ENCODE measurements around the gene LYL1.

LYL1 gene

GRCh38 chr19:13071444-13072187, 31.0 kb downstream of the LYL1 start:
- H3K4me3 ChIP-seq (ENCODE audit: insufficient read depth in 1 of 2, low read depth in 1 of 2, low read length in 2 of 2): no peak overlapping the region
- H2BK120ac ChIP-seq (ENCODE audit: low read depth, low read length): no peak overlapping the region
- H3K4me2 ChIP-seq (ENCODE audit: low read length, poor library complexity, severe bottlenecking): no peak overlapping the region
- H2AK5ac ChIP-seq (ENCODE audit: low read length, severe bottlenecking): no peak overlapping the region
- no peaks in the 10 kb centered on the region for H3K79me1 ChIP-seq (replicated peaks; ENCODE audit: low read length, poor library complexity, severe bottlenecking)
- H3K14ac ChIP-seq (ENCODE audit: low read length in 2 of 2): no peak overlapping the region
- peak overlapping the region; percentile 50 for H3K9ac ChIP-seq (ENCODE audit: low read length)
- no peak overlapping the region for H3K23ac ChIP-seq (ENCODE audit: low read length in 2 of 2)
- H3K27ac ChIP-seq (ENCODE audit: low read length, poor library complexity, severe bottlenecking): no peak overlapping the region
- no peak overlapping the region for H3K18ac ChIP-seq (ENCODE audit: low read depth in 1 of 2, low read length in 2 of 2)
- H2BK5ac ChIP-seq (ENCODE audit: low read depth, low read length, poor library complexity, severe bottlenecking): no peak overlapping the region
- no peak overlapping the region for H4K91ac ChIP-seq (ENCODE audit: low read length)
- H3K27me3 ChIP-seq (ENCODE audit: control insufficient read depth in 1 of 2, insufficient read depth in 1 of 2, low read length in 2 of 2): peaks cover 0 to 86% of the 10 kb centered on the region in 2 experiments
- no peaks in the 10 kb centered on the region for H3K9me3 ChIP-seq (ENCODE audit: control insufficient read depth, low read length)
- WGBS: 72% methylated on average over 6 of the region's 9 CpGs
- H3K4ac ChIP-seq (ENCODE audit: low read depth in 1 of 2, low read length in 2 of 2): no peak overlapping the region
- no peak overlapping the region for H4K8ac ChIP-seq (ENCODE audit: low read length)
- H2AFZ ChIP-seq (ENCODE audit: low read depth, low read length): no peak overlapping the region
- DNase-seq: no peak
- peak overlapping the region in 1 of 2 experiments; percentile 55 for H2BK12ac ChIP-seq (ENCODE audit: low read length in 2 of 2)
- no peak overlapping the region for H2BK15ac ChIP-seq (ENCODE audit: low read depth, poor library complexity, severe bottlenecking)
- peaks cover 12% of the 10 kb centered on the region for H3K4me1 ChIP-seq (ENCODE audit: control insufficient read depth, insufficient read depth, low read depth, low read length)
- peaks cover 0 to 48% of the 10 kb centered on the region in 2 experiments for H3K36me3 ChIP-seq (ENCODE audit: control insufficient read depth in 1 of 2, insufficient read depth in 2 of 2, low read depth in 1 of 2, low read length in 2 of 2)

- Histone ChIP-seq H2AK5ac (ENCODE audit: low read length, severe bottlenecking) (no peak overlapping the region), H3K4me2 (ENCODE audit: low read length, poor library complexity, severe bottlenecking) (no peak overlapping the region), H3K27me3 (ENCODE audit: control insufficient read depth in 1 of 2, insufficient read depth in 1 of 2, low read length in 2 of 2) (peaks cover 0 to 86% of the 10 kb centered on the region in 2 experiments), H4K91ac (ENCODE audit: low read length) (no peak overlapping the region), H3K9ac (ENCODE audit: low read length) (peak overlapping the region; percentile 50), H2BK12ac (ENCODE audit: low read length in 2 of 2) (no peak overlapping the region), H4K8ac (ENCODE audit: low read length) (no peak overlapping the region), H2BK120ac (ENCODE audit: low read depth, low read length) (no peak overlapping the region), H3K36me3 (ENCODE audit: control insufficient read depth in 1 of 2, insufficient read depth in 2 of 2, low read depth in 1 of 2, low read length in 2 of 2) (peaks cover 0 to 39% of the 10 kb centered on the region in 2 experiments), H2BK15ac (ENCODE audit: low read depth, poor library complexity, severe bottlenecking) (no peak overlapping the region), H3K4me1 (ENCODE audit: control insufficient read depth, insufficient read depth, low read depth, low read length) (peaks cover 11% of the 10 kb centered on the region), H3K23ac (ENCODE audit: low read length in 2 of 2) (no peak overlapping the region), H3K4ac (ENCODE audit: low read depth in 1 of 2, low read length in 2 of 2) (no peak overlapping the region), H3K18ac (ENCODE audit: low read depth in 1 of 2, low read length in 2 of 2) (no peak overlapping the region), H2AFZ (ENCODE audit: low read depth, low read length) (no peak overlapping the region), H2BK5ac (ENCODE audit: low read depth, low read length, poor library complexity, severe bottlenecking) (no peak overlapping the region), H3K27ac (ENCODE audit: low read length, poor library complexity, severe bottlenecking) (no peak overlapping the region), H3K14ac (ENCODE audit: low read length in 2 of 2) (peak overlapping the region in 1 of 2 experiments; percentile 57), H3K79me1 (replicated peaks; ENCODE audit: low read length, poor library complexity, severe bottlenecking) (no peaks in the 10 kb centered on the region), H3K9me3 (ENCODE audit: control insufficient read depth, low read length) (no peaks in the 10 kb centered on the region), H3K4me3 (ENCODE audit: insufficient read depth in 1 of 2, low read depth in 1 of 2, low read length in 2 of 2) (no peak overlapping the region)
- 90% methylated on average over 25 of the region's 32 CpGs for WGBS
- DNase-seq: no peak
These were observed 32.1 kb downstream of the LYL1 start for GRCh38 chr19:13070425-13071140.

GRCh38 chr19:13069415-13070359, 33.0 kb downstream of the LYL1 start:
- Histone ChIP-seq H3K4me3 (ENCODE audit: insufficient read depth in 1 of 2, low read depth in 1 of 2, low read length in 2 of 2) (no peak overlapping the region), H2BK12ac (ENCODE audit: low read length in 2 of 2) (no peak overlapping the region)

More at GRCh38 chr19:13069415-13070359, 33.0 kb downstream of the LYL1 start:
- Histone ChIP-seq H3K23ac (ENCODE audit: low read length in 2 of 2) (no peak overlapping the region), H3K18ac (ENCODE audit: low read depth in 1 of 2, low read length in 2 of 2) (no peak overlapping the region), H2AFZ (ENCODE audit: low read depth, low read length) (no peak overlapping the region), H3K27me3 (ENCODE audit: control insufficient read depth in 1 of 2, insufficient read depth in 1 of 2, low read length in 2 of 2) (peaks cover 0 to 90% of the 10 kb centered on the region in 2 experiments), H3K36me3 (ENCODE audit: control insufficient read depth in 1 of 2, insufficient read depth in 2 of 2, low read depth in 1 of 2, low read length in 2 of 2) (peaks cover 0 to 41% of the 10 kb centered on the region in 2 experiments), H3K4ac (ENCODE audit: low read depth in 1 of 2, low read length in 2 of 2) (no peak overlapping the region), H3K79me1 (replicated peaks; ENCODE audit: low read length, poor library complexity, severe bottlenecking) (no peaks in the 10 kb centered on the region), H2BK5ac (ENCODE audit: low read depth, low read length, poor library complexity, severe bottlenecking) (no peak overlapping the region), H3K4me2 (ENCODE audit: low read length, poor library complexity, severe bottlenecking) (no peak overlapping the region), H4K8ac (ENCODE audit: low read length) (no peak overlapping the region), H2AK5ac (ENCODE audit: low read length, severe bottlenecking) (no peak overlapping the region), H3K9ac (ENCODE audit: low read length) (peak overlapping the region; percentile 50), H4K91ac (ENCODE audit: low read length) (peak overlapping the region; percentile 9), H3K9me3 (ENCODE audit: control insufficient read depth, low read length) (no peaks in the 10 kb centered on the region), H2BK120ac (ENCODE audit: low read depth, low read length) (no peak overlapping the region), H2BK15ac (ENCODE audit: low read depth, poor library complexity, severe bottlenecking) (no peak overlapping the region), H3K27ac (ENCODE audit: low read length, poor library complexity, severe bottlenecking) (no peak overlapping the region), H3K4me1 (ENCODE audit: control insufficient read depth, insufficient read depth, low read depth, low read length) (peaks cover 11% of the 10 kb centered on the region), H3K14ac (ENCODE audit: low read length in 2 of 2) (peak overlapping the region in 1 of 2 experiments; percentile 57)
- no peak for DNase-seq
- 53% methylated on average over 20 of the region's 20 CpGs for WGBS

Data from mesenchymal stem cell (in vitro differentiated cells and primary cell).